ENCODE results near the gene KCNK10. TPM values are rescaled to one million over a fixed set of nuclear protein-coding genes. Genes with fewer than 3 reads are reported as not detected.

Gene KCNK10
- total and polyA plus RNA-seq, 2 of the 8 experiments (the other 6 are each of a cell fraction or from before 2014, with no cell fraction given), result 0.45 to 0.63 TPM

GRCh38 chr14:88234442-88234841 lies 88.6 kb downstream of the KCNK10 start:
- Histone ChIP-seq H2AK5ac (ENCODE audit: low read depth, low read length) (no peak overlapping the region), H3K56ac (replicated peaks; ENCODE audit: insufficient read length, low read depth, low read length) (no peak overlapping the region), H3K4ac (replicated peaks; ENCODE audit: insufficient read length, low read depth, low read length) (no peak overlapping the region), H4K5ac (ENCODE audit: insufficient read length, low read depth, low read length) (no peak overlapping the region), H2BK20ac (ENCODE audit: low read length) (no peak overlapping the region), H3K4me1 (replicated peaks in 1 of 4; ENCODE audit: control insufficient read depth in 3 of 4, insufficient read depth in 4 of 4, low read length in 3 of 4) (peaks cover 0 to 6% (median 0%) of the 10 kb centered on the region in 4 experiments; a peak in 1 of 7 replicates), H2BK120ac (replicated peaks; ENCODE audit: low read depth, low read length) (no peak overlapping the region), H2BK5ac (ENCODE audit: low read depth, low read length) (no peak overlapping the region), H4K8ac (ENCODE audit: extremely low read depth, insufficient read depth, low read length) (no peak overlapping the region), H3K36me3 (ENCODE audit: control insufficient read depth in 2 of 4, insufficient read depth in 4 of 4, low read length in 3 of 4) (no peaks in the 10 kb centered on the region), H3K79me2 (ENCODE audit: control insufficient read depth in 1 of 2, insufficient read depth in 2 of 2, low read length in 2 of 2) (no peaks in the 10 kb centered on the region), H2BK12ac (ENCODE audit: low read depth, low read length) (no peak overlapping the region), H3K18ac (ENCODE audit: extremely low read depth, low read length) (no peak overlapping the region), H3K23me2 (ENCODE audit: low read depth, low read length) (no peaks in the 10 kb centered on the region), H3K23ac (ENCODE audit: insufficient read length) (no peak overlapping the region), H3K9ac (replicated peaks in 1 of 4; ENCODE audit: extremely low read depth in 1 of 4, low read depth in 3 of 4, low read length in 3 of 4) (no peak overlapping the region), H2AFZ (ENCODE audit: low read length) (no peak overlapping the region), H4K91ac (replicated peaks; ENCODE audit: insufficient read length, low read length) (no peak overlapping the region), H3K14ac (ENCODE audit: insufficient read length) (no peak overlapping the region), H3K4me2 (ENCODE audit: insufficient read depth in 1 of 2, low read depth in 2 of 2, low read length in 2 of 2) (no peak overlapping the region), H3K27me3 (replicated peaks in 1 of 4; ENCODE audit: control insufficient read depth in 3 of 4, extremely low read depth in 1 of 4, insufficient read depth in 3 of 4, low read length in 3 of 4) (no peaks in the 10 kb centered on the region), H3K27ac (ENCODE audit: low read depth, low read length) (no peak overlapping the region), H3K79me1 (ENCODE audit: low read depth, low read length) (no peaks in the 10 kb centered on the region), H3K9me3 (ENCODE audit: insufficient read depth in 2 of 2, low read depth in 1 of 2, low read length in 1 of 2) (no peaks in the 10 kb centered on the region), H3K4me3 (ENCODE audit: extremely low read depth in 1 of 4, insufficient read depth in 2 of 4, low read depth in 3 of 4, low read length in 4 of 4) (no peak overlapping the region), H4K20me1 (replicated peaks in 1 of 2; ENCODE audit: control insufficient read depth in 1 of 2, insufficient read depth in 2 of 2, low read length in 2 of 2) (no peaks in the 10 kb centered on the region), H2BK15ac (ENCODE audit: low read length) (no peak overlapping the region)
- TF ChIP-seq POLR2A (IDR thresholded peaks at IDR 0.05; ENCODE audit: control extremely low read depth in 1 of 2, low read depth in 2 of 2, low read length in 2 of 2), result no peak
- WGBS, 2 experiments (ENCODE audit: extremely low coverage in 1 of 2, insufficient coverage in 1 of 2, insufficient read length in 1 of 2, insufficient replicate concordance in 2 of 2, low coverage in 1 of 2, low lambda C conversion rate in 2 of 2, missing lambda C conversion rate in 1 of 2), result 85% methylated on average over 4 of the region's 4 CpGs; no CpG with 5 or more reads in 1 of the 2 experiments
- ChIA-PET CTCF (ENCODE audit: partially characterized antibody) (interaction anchor here (0.8 to 8.6 kb wide), 20 partner anchors 10 to 309 kb away, joined by 3 to 114 read pairs (median 6); no protein-coding TSS in a partner anchor), POLR2A (ENCODE audit: partially characterized antibody) (no interaction called here)
- no peak for DNase-seq (ENCODE audit: low read depth in 1 of 2, low spot score in 2 of 2)
- no peak for FAIRE-seq

Measured in H1 (cell line).